Endothelial cell of umbilical vein (primary cell): ENCODE measurements around the gene PNPLA5. TPM values are rescaled to one million over a fixed set of nuclear protein-coding genes. Genes with fewer than 3 reads are reported as not detected.

Experiments used
- BruUV-seq: library from RNA; stranded (reverse); fragments of 400-500 nt; replicated peaks from 2 replicates; lab custom pipeline; 2021; lab: Mats Ljungman, UMichigan
- CTCF ChIA-PET: fragments of 300-600, 350-600 bp; sonication (Branson Sonifier 250); formaldehyde crosslinking; loops from one replicate; lab custom pipeline; 2021; ENCODE audit warnings: antibody characterized with exemption, inconsistent platforms; lab: Charles Lee
- POLR2A ChIA-PET: fragments of 300-600, 350-600 bp; sonication (Branson Sonifier 250); formaldehyde crosslinking; loops from one replicate; lab custom pipeline; 2021; ENCODE audit warnings: antibody characterized with exemption, inconsistent platforms; lab: Charles Lee
- DNase-seq: peaks from one replicate; pipeline ENCODE4 v3.0.0-alpha.2; 2011; ENCODE audit warnings: low read depth, low spot score
- FAIRE-seq: peaks from 2 replicates; lab custom pipeline; 2011; peaks lifted over from hg19 to GRCh38; lab: Jason Lieb, UNC
- H2AFZ ChIP-seq: 2 replicates; pipeline ENCODE4 v1.6.0; 2012; ENCODE audit warnings: low read depth, low read length, control low read depth, inconsistent platforms
- H3K27ac ChIP-seq: 2 replicates; pipeline ENCODE4 v1.5.1; 2011; ENCODE audit warnings: low read depth, mild to moderate bottlenecking, control low read depth, low read length, moderate library complexity; ENCODE audit not compliant: insufficient read depth
- H3K27me3 ChIP-seq, 2 experiments: 2 replicates each; pipeline versions ENCODE4 v1.6.0 to v1.6.1; 2011; ENCODE audit warnings: low read length in 2 of 2, mixed read lengths in 1 of 2; ENCODE audit not compliant: control insufficient read depth in 2 of 2, insufficient read depth in 2 of 2
- H3K36me3 ChIP-seq, 2 experiments: 2 replicates in 1 of 2; 3 replicates in 1 of 2; pipeline ENCODE4 v1.5.1; 2011; ENCODE audit warnings: low read length in 2 of 2, mild to moderate bottlenecking in 1 of 2, moderate library complexity in 1 of 2; ENCODE audit not compliant: control insufficient read depth in 2 of 2, insufficient read depth in 2 of 2; ENCODE audit errors: extremely low read depth in 1 of 2
- H3K4me1 ChIP-seq: 3 replicates; pipeline ENCODE4 v1.5.1; 2011; ENCODE audit warnings: mild to moderate bottlenecking, low read length; ENCODE audit not compliant: control insufficient read depth, insufficient read depth; ENCODE audit errors: extremely low read depth
- H3K4me2 ChIP-seq: 2 replicates; pipeline ENCODE4 v1.6.1; 2011; ENCODE audit warnings: low read length, control low read depth, mixed read lengths; ENCODE audit not compliant: insufficient read depth
- H3K4me3 ChIP-seq, 3 experiments: fragments of 200-600 bp in 1 of 3; sonication (generic), shearing (Covaris generic) in 1 of 3; replicated peaks in 1 of 3; 2 replicates each; pipeline ENCODE4 v1.5.1; 2011 to 2016; ENCODE audit warnings: control low read depth in 3 of 3, low read length in 3 of 3, mild to moderate bottlenecking in 2 of 3, inconsistent platforms in 1 of 3, low read depth in 1 of 3, moderate library complexity in 1 of 3; ENCODE audit not compliant: insufficient read depth in 1 of 3
- H3K79me2 ChIP-seq: 2 replicates; pipeline ENCODE4 v1.6.0; 2012; ENCODE audit warnings: low read length, inconsistent platforms; ENCODE audit not compliant: control insufficient read depth, insufficient read depth
- H3K9ac ChIP-seq: replicated peaks from 2 replicates; pipeline ENCODE3; 2011; ENCODE audit warnings: low read length, control low read depth; ENCODE audit not compliant: insufficient read depth; ENCODE audit errors: extremely low read depth
- H3K9me1 ChIP-seq: replicated peaks from 3 replicates; pipeline ENCODE4 v1.6.0; 2011; ENCODE audit warnings: mild to moderate bottlenecking, low read length; ENCODE audit not compliant: control insufficient read depth, insufficient read depth; ENCODE audit errors: extremely low read depth
- H3K9me3 ChIP-seq: replicated peaks from 2 replicates; pipeline ENCODE4 v1.5.1; 2012; ENCODE audit warnings: low read length, inconsistent platforms; ENCODE audit not compliant: control insufficient read depth, insufficient read depth
- H4K20me1 ChIP-seq: replicated peaks from 2 replicates; pipeline ENCODE3; 2011; ENCODE audit warnings: mild to moderate bottlenecking, low read length; ENCODE audit not compliant: control insufficient read depth, insufficient read depth; ENCODE audit errors: extremely low read depth
- CTCF ChIP-seq, 2 donors: IDR thresholded peaks; 1 replicate in 1 of 2; 2 replicates in 1 of 2; pipeline ENCODE4 v1.5.1; 2011; ENCODE audit warnings: low read length in 2 of 2, mild to moderate bottlenecking in 2 of 2, moderate library complexity in 2 of 2, control low read depth in 1 of 2, inconsistent platforms in 1 of 2, low read depth in 1 of 2; ENCODE audit not compliant: insufficient read depth in 1 of 2; ENCODE audit errors: extremely low read depth in 1 of 2
- MAX ChIP-seq: IDR thresholded peaks from 2 replicates; pipeline ENCODE4 v1.6.1; 2011; ENCODE audit not compliant: insufficient read depth, insufficient read length
- POLR2AphosphoS5 ChIP-seq: IDR thresholded peaks from 2 replicates; pipeline ENCODE4 v1.6.1; 2012; ENCODE audit warnings: low read depth, mild to moderate bottlenecking, control low read depth, low read length, moderate library complexity; ENCODE audit not compliant: insufficient read depth
- dilution Hi-C: fragments of 300-500 bp; cut with MboI; formaldehyde crosslinking; loops from one replicate; pipeline ENCODE4 v1.15.0; 2019; ENCODE audit warnings: low sequenced_read_pairs; ENCODE audit not compliant: extremely low pct_ligation_motif_present
- intact Hi-C: fragments of 100-400 bp; cut with micrococcal nuclease; formaldehyde crosslinking; loops from one replicate; pipeline ENCODE4 v1.10.0; 2022
- polyA plus RNA-seq, 4 experiments: library from polyadenylated mRNA; depleted of rRNA in 3 of 4; stranded (reverse) in 3 of 4; unstranded in 1 of 4; fragments of >200 nt; gene quantifications; 2 replicates each; pipeline versions ENCODE4 v1.2.1 to v1.2.3, GENCODE V29; 2011 to 2012; ENCODE audit warnings: missing spikeins in 1 of 4
- total RNA-seq: library from RNA; stranded (reverse); gene quantifications from 2 replicates; pipeline ENCODE4 v1.2.3, GENCODE V29; 2021

PNPLA5 gene
- total and polyA plus RNA-seq, 2 donors (not counting 3 experiments of a cell fraction or from before 2014, with no cell fraction given) = not detected

DNA sequence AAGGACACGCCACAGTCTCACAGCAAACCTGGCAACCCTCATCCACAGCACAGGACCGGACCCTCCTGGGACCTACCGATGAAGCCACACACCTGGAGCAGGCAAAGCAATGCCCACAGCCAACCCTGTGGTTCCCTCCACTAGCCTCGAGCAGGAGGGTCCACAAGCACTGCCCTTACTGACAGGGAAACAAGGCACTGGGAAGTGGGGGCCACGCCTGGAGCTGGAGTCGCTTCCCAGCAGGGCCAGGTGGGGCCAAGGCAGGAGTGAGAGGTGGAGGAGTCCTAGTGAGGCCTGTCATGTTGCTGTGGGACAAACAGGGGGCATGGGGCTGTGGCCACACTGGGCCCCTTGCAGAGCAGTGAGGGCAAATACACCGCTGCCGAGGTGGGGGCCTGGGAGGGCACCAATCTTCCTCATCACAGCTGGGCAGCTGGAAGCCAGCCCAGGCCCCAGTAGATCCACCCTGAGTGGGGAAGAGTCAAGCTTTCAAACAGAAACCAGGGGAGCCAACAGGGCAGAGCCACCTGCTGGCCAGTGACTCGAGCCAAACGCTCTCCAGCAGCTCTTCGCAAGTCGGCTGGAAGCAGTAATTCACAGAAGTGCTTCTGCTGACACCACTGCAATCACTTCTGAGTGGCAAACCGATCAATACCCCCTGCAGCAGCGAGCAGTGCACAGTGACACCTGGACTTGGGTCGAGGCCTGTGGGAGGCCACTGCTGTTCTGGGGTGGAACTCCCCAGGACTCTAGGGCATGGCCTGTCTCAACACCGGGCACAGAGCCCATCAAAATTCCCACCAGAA is 43.2 kb downstream of the PNPLA5 start:
- H4K20me1 ChIP-seq = no peaks in the 10 kb centered on the region
- no peak overlapping the region for H3K4me2 ChIP-seq
- no peaks in the 10 kb centered on the region for H3K79me2 ChIP-seq
- no peaks in the 10 kb centered on the region for H3K9me3 ChIP-seq
- H3K9me1 ChIP-seq = no peaks in the 10 kb centered on the region
- H3K4me3 ChIP-seq = no peak overlapping the region
- intact Hi-C loops = no loop called here
- no peaks in the 10 kb centered on the region for H3K36me3 ChIP-seq
- no peak overlapping the region for H3K9ac ChIP-seq
- no peak overlapping the region for H2AFZ ChIP-seq
- dilution Hi-C loops = no loop called here
- ChIA-PET POLR2A (no interaction called here), CTCF (interaction anchor here (0.6 to 2.0 kb wide), 4 partner anchors 19 to 617 kb away, joined by 3 to 9 read pairs (median 3); no protein-coding TSS in a partner anchor)
- TF ChIP-seq MAX (no peak), CTCF (IDR thresholded peaks at IDR 0.05; ENCODE audit: extremely low read depth in 1 of 2, insufficient read depth in 1 of 2, low read depth in 1 of 2, low read length in 2 of 2) (peak in 1 of 2 donors; percentile 52), POLR2AphosphoS5 (no peak)
- H3K27ac ChIP-seq = no peak overlapping the region
- no TSS peak for BruUV-seq
- FAIRE-seq (no peak), DNase-seq (no peak)
- no peaks in the 10 kb centered on the region for H3K27me3 ChIP-seq
- peaks cover 11% of the 10 kb centered on the region for H3K4me1 ChIP-seq
